IPS-20b (cell line): ENCODE data around the gene ADNP.

Source experiments
- H3K27ac ChIP-seq: one replicate; pipeline ENCODE4 v1.5.1; 2013; ENCODE audit warnings: low read length
- H3K27me3 ChIP-seq: 2 replicates; pipeline ENCODE4 v1.6.1; 2013; ENCODE audit warnings: mild to moderate bottlenecking, low read length, inconsistent platforms; ENCODE audit not compliant: insufficient read depth
- H3K36me3 ChIP-seq: 2 replicates; pipeline ENCODE4 v1.6.1; 2013; ENCODE audit warnings: low read depth, mild to moderate bottlenecking, inconsistent platforms, low read length, moderate library complexity; ENCODE audit not compliant: insufficient read depth
- H3K4me1 ChIP-seq: 2 replicates; pipeline ENCODE4 v1.6.1; 2013; ENCODE audit warnings: mild to moderate bottlenecking, control low read depth, inconsistent platforms, low read length, moderate library complexity; ENCODE audit not compliant: insufficient read depth
- H3K4me3 ChIP-seq: 2 replicates; pipeline ENCODE4 v1.5.1; 2013; ENCODE audit warnings: mild to moderate bottlenecking, low read length, inconsistent platforms
- H3K9ac ChIP-seq: 2 replicates; pipeline ENCODE4 v1.6.1; 2013; ENCODE audit warnings: low read depth, mild to moderate bottlenecking, inconsistent platforms, low read length, moderate library complexity
- H3K9me3 ChIP-seq: 2 replicates; pipeline ENCODE4 v1.6.1; 2013; ENCODE audit warnings: mild to moderate bottlenecking, low read depth, low read length, inconsistent platforms; ENCODE audit not compliant: insufficient read depth

The ADNP gene

GRCh38 chr20:50916257-50916656, 15.0 kb downstream of the ADNP start:
- Histone ChIP-seq H3K4me1 (peaks cover 22% of the 10 kb centered on the region), H3K27ac (no peak overlapping the region), H3K9ac (no peak overlapping the region), H3K9me3 (no peaks in the 10 kb centered on the region), H3K27me3 (no peaks in the 10 kb centered on the region), H3K36me3 (peaks cover 73% of the 10 kb centered on the region), H3K4me3 (no peak overlapping the region)

GRCh38 chr20:50915424-50915823, 15.8 kb downstream of the ADNP start:
- Histone ChIP-seq H3K36me3 (peaks cover 72% of the 10 kb centered on the region), H3K9ac (no peak overlapping the region), H3K4me3 (no peak overlapping the region), H3K4me1 (peaks cover 22% of the 10 kb centered on the region), H3K27me3 (no peaks in the 10 kb centered on the region), H3K27ac (no peak overlapping the region), H3K9me3 (no peaks in the 10 kb centered on the region)

GRCh38 chr20:50913690-50914375, 17.4 kb downstream of the ADNP start:
- Histone ChIP-seq H3K36me3 (peaks cover 76% of the 10 kb centered on the region), H3K27me3 (no peaks in the 10 kb centered on the region), H3K9me3 (no peaks in the 10 kb centered on the region), H3K9ac (no peak overlapping the region), H3K4me3 (no peak overlapping the region), H3K27ac (no peak overlapping the region), H3K4me1 (peaks cover 22% of the 10 kb centered on the region)

GRCh38 chr20:50911716-50912115, 19.5 kb downstream of the ADNP start:
- no peaks in the 10 kb centered on the region for H3K9me3 ChIP-seq
- no peak overlapping the region for H3K4me3 ChIP-seq
- peaks cover 22% of the 10 kb centered on the region for H3K4me1 ChIP-seq
- H3K27ac ChIP-seq: no peak overlapping the region
- H3K27me3 ChIP-seq: no peaks in the 10 kb centered on the region
- no peak overlapping the region for H3K9ac ChIP-seq
- H3K36me3 ChIP-seq: peaks cover 65% of the 10 kb centered on the region

GRCh38 chr20:50911030-50911429, 20.2 kb downstream of the ADNP start:
- H3K9ac ChIP-seq: no peak overlapping the region
- no peak overlapping the region for H3K27ac ChIP-seq
- H3K4me3 ChIP-seq: no peak overlapping the region
- peaks cover 64% of the 10 kb centered on the region for H3K36me3 ChIP-seq
- peaks cover 19% of the 10 kb centered on the region for H3K4me1 ChIP-seq
- no peaks in the 10 kb centered on the region for H3K9me3 ChIP-seq
- H3K27me3 ChIP-seq: no peaks in the 10 kb centered on the region

- Histone ChIP-seq H3K27me3 (no peaks in the 10 kb centered on the region), H3K9ac (no peak overlapping the region), H3K4me1 (peaks cover 11% of the 10 kb centered on the region), H3K27ac (no peak overlapping the region), H3K9me3 (no peaks in the 10 kb centered on the region), H3K36me3 (peaks cover 56% of the 10 kb centered on the region), H3K4me3 (no peak overlapping the region)
These were observed 21.8 kb downstream of the ADNP start for GRCh38 chr20:50909413-50909812.

- Histone ChIP-seq H3K4me1 (no peaks in the 10 kb centered on the region; the same call in 1 of the 2 replicates), H3K9me3 (no peaks in the 10 kb centered on the region), H3K36me3 (peaks cover 69% of the 10 kb centered on the region), H3K27ac (no peak overlapping the region), H3K27me3 (no peaks in the 10 kb centered on the region), H3K4me3 (no peak overlapping the region), H3K9ac (no peak overlapping the region)
These were observed 27.1 kb downstream of the ADNP start for GRCh38 chr20:50904067-50904570.

GRCh38 chr20:50903353-50904051, 27.7 kb downstream of the ADNP start:
- H3K9me3 ChIP-seq: no peaks in the 10 kb centered on the region
- H3K27me3 ChIP-seq: no peaks in the 10 kb centered on the region
- H3K9ac ChIP-seq: no peak overlapping the region
- H3K27ac ChIP-seq: no peak overlapping the region
- peaks cover 75% of the 10 kb centered on the region for H3K36me3 ChIP-seq
- H3K4me3 ChIP-seq: no peak overlapping the region
- no peaks in the 10 kb centered on the region; the same call in 1 of the 2 replicates for H3K4me1 ChIP-seq

GRCh38 chr20:50901301-50901700, 29.9 kb downstream of the ADNP start:
- H3K36me3 ChIP-seq: peaks cover 84% of the 10 kb centered on the region
- H3K9ac ChIP-seq: no peak overlapping the region
- H3K9me3 ChIP-seq: no peaks in the 10 kb centered on the region
- no peak overlapping the region for H3K27ac ChIP-seq
- no peaks in the 10 kb centered on the region for H3K27me3 ChIP-seq
- H3K4me1 ChIP-seq: no peaks in the 10 kb centered on the region; the same call in 1 of the 2 replicates
- no peak overlapping the region for H3K4me3 ChIP-seq

GRCh38 chr20:50900261-50900660, 31.0 kb downstream of the ADNP start:
- Histone ChIP-seq H3K4me1 (no peaks in the 10 kb centered on the region), H3K4me3 (no peak overlapping the region), H3K9ac (no peak overlapping the region), H3K9me3 (no peaks in the 10 kb centered on the region), H3K27me3 (no peaks in the 10 kb centered on the region), H3K27ac (no peak overlapping the region), H3K36me3 (peaks cover 91% of the 10 kb centered on the region)

- Histone ChIP-seq H3K9ac (no peak overlapping the region), H3K27me3 (no peaks in the 10 kb centered on the region), H3K4me1 (no peaks in the 10 kb centered on the region), H3K4me3 (no peak overlapping the region), H3K9me3 (no peaks in the 10 kb centered on the region), H3K27ac (no peak overlapping the region), H3K36me3 (peaks cover 99% of the 10 kb centered on the region)
These were observed 32.8 kb downstream of the ADNP start for GRCh38 chr20:50898475-50898874.
